Mesendoderm (in vitro differentiated cells): Measurements from ENCODE around the gene UMODL1.

ENCODE experiments used
- DNase-seq: peaks from one replicate; pipeline ENCODE4 v3.0.0; 2013
- H2AK5ac ChIP-seq: 2 replicates; pipeline ENCODE4 v1.6.1; 2013; ENCODE audit warnings: low read length, inconsistent platforms
- H2BK120ac ChIP-seq: 2 replicates; pipeline ENCODE4 v1.6.1; 2013; ENCODE audit warnings: low read depth, mild to moderate bottlenecking, low read length, moderate library complexity, mixed read lengths
- H2BK15ac ChIP-seq: replicated peaks from 2 replicates; pipeline ENCODE4 v1.6.1; 2013; ENCODE audit warnings: low read depth, mild to moderate bottlenecking, moderate library complexity
- H2BK5ac ChIP-seq: 2 replicates; pipeline ENCODE4 v1.6.1; 2013; ENCODE audit warnings: low read length, inconsistent platforms
- H3K18ac ChIP-seq: 2 replicates; pipeline ENCODE4 v1.6.1; 2013; ENCODE audit warnings: mild to moderate bottlenecking, low read length, mixed read lengths
- H3K23ac ChIP-seq: one replicate; pipeline ENCODE4 v1.6.1; 2013; ENCODE audit warnings: low read length
- H3K27ac ChIP-seq: 2 replicates; pipeline ENCODE4 v1.5.1; 2013; ENCODE audit warnings: low read depth, mild to moderate bottlenecking, inconsistent platforms, low read length, moderate library complexity
- H3K27me3 ChIP-seq: 2 replicates; pipeline ENCODE4 v1.6.1; 2013; ENCODE audit warnings: low read length, control low read depth, mild to moderate bottlenecking, inconsistent platforms; ENCODE audit not compliant: insufficient read depth, poor library complexity
- H3K36me3 ChIP-seq: 2 replicates; pipeline ENCODE4 v1.6.1; 2013; ENCODE audit warnings: low read length, inconsistent platforms; ENCODE audit not compliant: control insufficient read depth, insufficient read depth
- H3K4ac ChIP-seq: one replicate; pipeline ENCODE4 v1.6.1; 2013; ENCODE audit warnings: low read depth, mild to moderate bottlenecking, low read length, moderate library complexity
- H3K4me1 ChIP-seq: 2 replicates; pipeline ENCODE4 v1.6.1; 2013; ENCODE audit warnings: low read depth, low read length, inconsistent platforms; ENCODE audit not compliant: control insufficient read depth
- H3K4me2 ChIP-seq: 2 replicates; pipeline ENCODE4 v1.6.1; 2013; ENCODE audit warnings: low read length
- H3K4me3 ChIP-seq: 2 replicates; pipeline ENCODE4 v1.5.1; 2013; ENCODE audit warnings: mild to moderate bottlenecking, low read length
- H3K56ac ChIP-seq: one replicate; pipeline ENCODE4 v1.6.1; 2013; ENCODE audit warnings: low read length
- H3K79me1 ChIP-seq: 2 replicates; pipeline ENCODE4 v1.6.1; 2013; ENCODE audit warnings: low read length, inconsistent platforms
- H3K79me2 ChIP-seq: 2 replicates; pipeline ENCODE4 v1.6.1; 2013; ENCODE audit warnings: mild to moderate bottlenecking, low read length; ENCODE audit not compliant: control insufficient read depth, insufficient read depth
- H3K9ac ChIP-seq: 2 replicates; pipeline ENCODE4 v1.6.1; 2013; ENCODE audit warnings: low read length, inconsistent platforms
- H4K5ac ChIP-seq: one replicate; pipeline ENCODE4 v1.6.1; 2013; ENCODE audit warnings: low read length
- H4K8ac ChIP-seq: one replicate; pipeline ENCODE4 v1.6.1; 2013; ENCODE audit warnings: low read depth, mild to moderate bottlenecking, control low read depth, low read length, moderate library complexity
- WGBS: extraction: QIAGEN DNeasy Blood & Tissue Kit; methylation state at CpG from one replicate; pipeline ENCODE4 v1.1.7; 2013; ENCODE audit warnings: low lambda C conversion rate, missing lambda C conversion rate; ENCODE audit not compliant: insufficient coverage; ENCODE audit errors: extremely low coverage; 5-methylcytosine and 5-hydroxymethylcytosine counted together

The UMODL1 gene

GRCh38 chr21:42030311-42030710, 40.8 kb upstream of the UMODL1 start:
- no CpG with 5 or more reads among the region's 4 CpGs for WGBS
- Histone ChIP-seq H2BK120ac (no peak overlapping the region), H4K8ac (no peak overlapping the region), H3K79me2 (no peaks in the 10 kb centered on the region), H3K4me3 (no peak overlapping the region), H2BK15ac (no peak overlapping the region), H3K79me1 (no peaks in the 10 kb centered on the region), H3K27ac (no peak overlapping the region), H4K5ac (no peak overlapping the region), H3K27me3 (no peaks in the 10 kb centered on the region), H2AK5ac (no peak overlapping the region), H3K36me3 (no peaks in the 10 kb centered on the region), H3K18ac (no peak overlapping the region), H3K56ac (no peak overlapping the region), H2BK5ac (no peak overlapping the region), H3K23ac (no peak overlapping the region), H3K9ac (no peak overlapping the region), H3K4ac (no peak overlapping the region), H3K4me2 (no peak overlapping the region), H3K4me1 (no peaks in the 10 kb centered on the region)
- no peak for DNase-seq

- no peak overlapping the region for H3K4me2 ChIP-seq
- H4K8ac ChIP-seq = no peak overlapping the region
- no peak overlapping the region for H4K5ac ChIP-seq
- H3K27me3 ChIP-seq = no peaks in the 10 kb centered on the region
- WGBS = no CpG with 5 or more reads among the region's 9 CpGs
- H3K9ac ChIP-seq = no peak overlapping the region
- no peaks in the 10 kb centered on the region for H3K4me1 ChIP-seq
- no peak overlapping the region for H3K4ac ChIP-seq
- no peak for DNase-seq
- no peak overlapping the region for H3K27ac ChIP-seq
- no peak overlapping the region for H2BK120ac ChIP-seq
- no peak overlapping the region for H3K18ac ChIP-seq
- no peaks in the 10 kb centered on the region for H3K79me2 ChIP-seq
- no peak overlapping the region for H3K23ac ChIP-seq
- no peak overlapping the region for H2AK5ac ChIP-seq
- no peaks in the 10 kb centered on the region for H3K79me1 ChIP-seq
- no peak overlapping the region for H2BK5ac ChIP-seq
- no peak overlapping the region for H2BK15ac ChIP-seq
- no peaks in the 10 kb centered on the region for H3K36me3 ChIP-seq
- no peak overlapping the region for H3K56ac ChIP-seq
- no peak overlapping the region for H3K4me3 ChIP-seq
Observed at GRCh38 chr21:42031241-42031640, 39.9 kb upstream of the UMODL1 start.

- no peak overlapping the region for H4K8ac ChIP-seq
- no peak overlapping the region for H2BK15ac ChIP-seq
- H3K4ac ChIP-seq = no peak overlapping the region
- H3K79me2 ChIP-seq = no peaks in the 10 kb centered on the region
- H3K18ac ChIP-seq = no peak overlapping the region
- WGBS = no CpG with 5 or more reads among the region's 4 CpGs
- no peak overlapping the region for H2BK5ac ChIP-seq
- no peak overlapping the region for H2BK120ac ChIP-seq
- no peak for DNase-seq
- H3K23ac ChIP-seq = no peak overlapping the region
- no peak overlapping the region for H3K27ac ChIP-seq
- no peaks in the 10 kb centered on the region for H3K27me3 ChIP-seq
- H3K56ac ChIP-seq = no peak overlapping the region
- no peak overlapping the region for H3K9ac ChIP-seq
- H3K4me3 ChIP-seq = no peak overlapping the region
- no peak overlapping the region for H3K4me2 ChIP-seq
- H3K4me1 ChIP-seq = no peaks in the 10 kb centered on the region
- no peak overlapping the region for H2AK5ac ChIP-seq
- no peak overlapping the region for H4K5ac ChIP-seq
- H3K79me1 ChIP-seq = no peaks in the 10 kb centered on the region
- no peaks in the 10 kb centered on the region for H3K36me3 ChIP-seq
Observed at GRCh38 chr21:42031816-42032215, 39.3 kb upstream of the UMODL1 start.

- Histone ChIP-seq H3K4ac (no peak overlapping the region), H3K4me2 (no peak overlapping the region), H2BK120ac (no peak overlapping the region), H3K4me3 (no peak overlapping the region), H3K56ac (no peak overlapping the region), H3K4me1 (no peaks in the 10 kb centered on the region), H2BK5ac (no peak overlapping the region), H3K36me3 (no peaks in the 10 kb centered on the region), H3K79me2 (no peaks in the 10 kb centered on the region), H3K18ac (no peak overlapping the region), H2AK5ac (no peak overlapping the region), H2BK15ac (no peak overlapping the region), H3K79me1 (no peaks in the 10 kb centered on the region), H3K23ac (no peak overlapping the region), H4K5ac (no peak overlapping the region), H3K27ac (no peak overlapping the region), H3K9ac (no peak overlapping the region), H4K8ac (no peak overlapping the region), H3K27me3 (no peaks in the 10 kb centered on the region)
- no CpG with 5 or more reads among the region's 2 CpGs for WGBS
- no peak for DNase-seq
Observed at GRCh38 chr21:42032266-42032665, 38.9 kb upstream of the UMODL1 start.

GRCh38 chr21:42032968-42033367, 38.1 kb upstream of the UMODL1 start:
- H2BK15ac ChIP-seq = no peak overlapping the region
- no peak for DNase-seq
- H2BK120ac ChIP-seq = no peak overlapping the region
- no CpG with 5 or more reads among the region's 3 CpGs for WGBS
- H2AK5ac ChIP-seq = no peak overlapping the region
- H3K4me1 ChIP-seq = no peaks in the 10 kb centered on the region
- no peaks in the 10 kb centered on the region for H3K27me3 ChIP-seq
- no peak overlapping the region for H4K8ac ChIP-seq
- no peak overlapping the region for H3K9ac ChIP-seq
- no peaks in the 10 kb centered on the region for H3K79me1 ChIP-seq
- H3K4me2 ChIP-seq = no peak overlapping the region
- no peak overlapping the region for H3K4ac ChIP-seq
- H3K79me2 ChIP-seq = no peaks in the 10 kb centered on the region
- no peak overlapping the region for H3K27ac ChIP-seq
- H4K5ac ChIP-seq = no peak overlapping the region
- H3K23ac ChIP-seq = no peak overlapping the region
- H3K4me3 ChIP-seq = no peak overlapping the region
- no peaks in the 10 kb centered on the region for H3K36me3 ChIP-seq
- no peak overlapping the region for H2BK5ac ChIP-seq
- no peak overlapping the region for H3K56ac ChIP-seq
- no peak overlapping the region for H3K18ac ChIP-seq

- Histone ChIP-seq H4K5ac (no peak overlapping the region), H3K79me1 (no peaks in the 10 kb centered on the region), H3K56ac (no peak overlapping the region), H3K23ac (no peak overlapping the region), H3K4me1 (no peaks in the 10 kb centered on the region), H2AK5ac (no peak overlapping the region), H4K8ac (no peak overlapping the region), H3K4me3 (no peak overlapping the region), H3K9ac (no peak overlapping the region), H2BK5ac (no peak overlapping the region), H3K4me2 (no peak overlapping the region), H2BK15ac (no peak overlapping the region), H3K79me2 (no peaks in the 10 kb centered on the region), H3K27me3 (no peaks in the 10 kb centered on the region), H3K4ac (no peak overlapping the region), H3K18ac (no peak overlapping the region), H3K27ac (no peak overlapping the region), H2BK120ac (no peak overlapping the region), H3K36me3 (no peaks in the 10 kb centered on the region)
- no CpG with 5 or more reads among the region's 2 CpGs for WGBS
- DNase-seq = no peak
Observed at GRCh38 chr21:42036313-42036712, 34.8 kb upstream of the UMODL1 start.
